Astrocyte (in vitro differentiated cells and primary cell): ENCODE data around the gene RAD51B. TPM values are rescaled to one million over a fixed set of nuclear protein-coding genes. Genes with fewer than 3 reads are reported as not detected.

Experiments used
- DNase-seq: peaks from one replicate; pipeline ENCODE4 v3.0.0-alpha.2; 2010; ENCODE audit warnings: low read depth
- FAIRE-seq: peaks from 2 replicates; lab custom pipeline; 2011; peaks lifted over from hg19 to GRCh38; lab: Jason Lieb, UNC
- H2AFZ ChIP-seq: 2 replicates; pipeline ENCODE4 v1.6.0; 2012; ENCODE audit warnings: low read depth, low read length, inconsistent platforms
- H3K27ac ChIP-seq: 2 replicates; pipeline ENCODE4 v1.5.1; 2011; ENCODE audit warnings: low read depth, low read length, inconsistent platforms
- H3K27me3 ChIP-seq: 2 replicates; pipeline ENCODE4 v1.6.0; 2011; ENCODE audit warnings: low read length, inconsistent platforms; ENCODE audit not compliant: insufficient read depth
- H3K36me3 ChIP-seq: 2 replicates; pipeline ENCODE4 v1.5.1; 2011; ENCODE audit warnings: low read length, inconsistent platforms; ENCODE audit not compliant: insufficient read depth
- H3K4me1 ChIP-seq: 2 replicates; pipeline ENCODE4 v1.5.1; 2011; ENCODE audit warnings: low read length, inconsistent platforms; ENCODE audit not compliant: insufficient read depth
- H3K4me2 ChIP-seq: 2 replicates; pipeline ENCODE4 v1.6.0; 2012; ENCODE audit warnings: low read length, inconsistent platforms
- H3K4me3 ChIP-seq: 2 replicates; pipeline ENCODE4 v1.5.1; 2011; ENCODE audit warnings: low read depth, mild to moderate bottlenecking, low read length, inconsistent platforms; ENCODE audit not compliant: insufficient read depth
- H3K79me2 ChIP-seq: 2 replicates; pipeline ENCODE4 v1.6.0; 2012; ENCODE audit warnings: mild to moderate bottlenecking, low read length, inconsistent platforms; ENCODE audit not compliant: insufficient read depth
- H3K9ac ChIP-seq: 2 replicates; pipeline ENCODE4 v1.6.0; 2012; ENCODE audit warnings: mild to moderate bottlenecking, low read length, inconsistent platforms
- H3K9me3 ChIP-seq: 2 replicates; pipeline ENCODE4 v1.5.1; 2012; ENCODE audit warnings: low read depth, mild to moderate bottlenecking, low read length, inconsistent platforms; ENCODE audit not compliant: insufficient read depth
- H4K20me1 ChIP-seq: 2 replicates; pipeline ENCODE4 v1.6.0; 2012; ENCODE audit warnings: low read length, inconsistent platforms; ENCODE audit not compliant: insufficient read depth
- H3K27ac Mint-ChIP-seq: one replicate; pipeline ENCODE4 v1.8.0; 2021; ENCODE audit warnings: mild to moderate bottlenecking, mixed read lengths; ENCODE audit not compliant: unreplicated experiment
- H3K27me3 Mint-ChIP-seq: one replicate; pipeline ENCODE4 v1.8.0; 2021; ENCODE audit warnings: low read depth, mixed read lengths; ENCODE audit not compliant: unreplicated experiment
- H3K36me3 Mint-ChIP-seq: one replicate; pipeline ENCODE4 v1.8.0; 2021; ENCODE audit warnings: low read depth, mixed read lengths; ENCODE audit not compliant: unreplicated experiment
- H3K4me1 Mint-ChIP-seq: one replicate; pipeline ENCODE4 v1.8.0; 2021; ENCODE audit warnings: low read depth, mixed read lengths; ENCODE audit not compliant: unreplicated experiment
- H3K4me3 Mint-ChIP-seq: one replicate; pipeline ENCODE4 v1.8.0; 2021; ENCODE audit warnings: mild to moderate bottlenecking, moderate library complexity, mixed read lengths; ENCODE audit not compliant: unreplicated experiment
- H3K9me3 Mint-ChIP-seq: one replicate; pipeline ENCODE4 v1.8.0; 2021; ENCODE audit warnings: mild to moderate bottlenecking, mixed read lengths; ENCODE audit not compliant: unreplicated experiment
- CTCF ChIP-seq: IDR thresholded peaks from 2 replicates; pipeline ENCODE4 v1.5.1; 2011; ENCODE audit warnings: low read depth, mild to moderate bottlenecking, inconsistent platforms, low read length, moderate library complexity; ENCODE audit not compliant: insufficient read depth
- EZH2 ChIP-seq: IDR thresholded peaks from 2 replicates; pipeline ENCODE4 v1.6.1; 2012; ENCODE audit warnings: mild to moderate bottlenecking, low read length, inconsistent platforms; ENCODE audit not compliant: insufficient read depth
- total RNA-seq: library from RNA; stranded (reverse); gene quantifications from 2 replicates; pipeline ENCODE4 v1.2.1, GENCODE V29; 2021

The RAD51B gene
- total RNA-seq, 1 donor from 2014 or later: 10.8 TPM

DNA sequence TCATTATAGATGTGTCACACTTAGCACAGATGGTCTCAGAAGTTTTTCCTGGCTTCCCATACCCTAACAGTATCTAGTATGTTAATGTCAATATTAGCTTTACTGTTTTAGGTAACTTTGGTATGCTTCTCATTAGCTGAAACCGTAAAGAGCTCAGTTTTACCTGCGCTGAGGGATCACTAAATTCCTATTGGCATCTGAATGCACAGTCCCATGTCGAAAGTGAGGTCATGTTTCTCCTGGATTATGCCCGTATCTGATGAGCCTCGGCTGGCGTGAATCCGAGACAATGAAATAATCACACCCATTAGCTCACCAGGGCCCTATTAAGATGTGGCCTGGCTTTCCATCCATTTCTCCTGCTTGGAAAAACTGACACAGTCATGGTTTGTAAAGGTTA lies 555.1 kb downstream of the RAD51B start:
- Mint-ChIP-seq H3K27me3 (no peaks in the 10 kb centered on the region), H3K4me1 (peaks cover 14% of the 10 kb centered on the region), H3K4me3 (no peak overlapping the region), H3K36me3 (no peaks in the 10 kb centered on the region), H3K9me3 (no peaks in the 10 kb centered on the region), H3K27ac (no peak overlapping the region)
- no peak overlapping the region for H2AFZ ChIP-seq
- no peak for DNase-seq
- peaks cover 3% of the 10 kb centered on the region for H3K4me1 ChIP-seq
- no peak for FAIRE-seq
- H3K4me2 ChIP-seq: no peak overlapping the region
- no peaks in the 10 kb centered on the region for H3K79me2 ChIP-seq
- TF ChIP-seq EZH2 (no peak), CTCF (no peak)
- no peaks in the 10 kb centered on the region for H3K9me3 ChIP-seq
- no peaks in the 10 kb centered on the region for H3K27me3 ChIP-seq
- no peaks in the 10 kb centered on the region for H4K20me1 ChIP-seq
- no peak overlapping the region for H3K27ac ChIP-seq
- no peaks in the 10 kb centered on the region for H3K36me3 ChIP-seq
- no peak overlapping the region for H3K9ac ChIP-seq
- no peak overlapping the region for H3K4me3 ChIP-seq

GRCh38 chr14:68375376-68375775 lies 555.8 kb downstream of the RAD51B start:
- H4K20me1 ChIP-seq: no peaks in the 10 kb centered on the region
- no peaks in the 10 kb centered on the region for H3K9me3 ChIP-seq
- H3K4me1 ChIP-seq: peaks cover 8% of the 10 kb centered on the region
- no peaks in the 10 kb centered on the region for H3K27me3 ChIP-seq
- H3K4me3 ChIP-seq: no peak overlapping the region
- no peaks in the 10 kb centered on the region for H3K79me2 ChIP-seq
- Mint-ChIP-seq H3K4me1 (peaks cover 15% of the 10 kb centered on the region), H3K27me3 (no peaks in the 10 kb centered on the region), H3K9me3 (no peaks in the 10 kb centered on the region), H3K4me3 (no peak overlapping the region), H3K27ac (no peak overlapping the region), H3K36me3 (no peaks in the 10 kb centered on the region)
- H3K9ac ChIP-seq: no peak overlapping the region
- no peak for TF ChIP-seq EZH2
- TF ChIP-seq CTCF: no peak
- DNase-seq (no peak), FAIRE-seq (no peak)
- H3K27ac ChIP-seq: no peak overlapping the region
- H2AFZ ChIP-seq: no peak overlapping the region
- no peak overlapping the region for H3K4me2 ChIP-seq
- no peaks in the 10 kb centered on the region for H3K36me3 ChIP-seq

- Mint-ChIP-seq H3K4me1 (peaks cover 22% of the 10 kb centered on the region), H3K4me3 (no peak overlapping the region), H3K9me3 (no peaks in the 10 kb centered on the region), H3K36me3 (no peaks in the 10 kb centered on the region), H3K27me3 (no peaks in the 10 kb centered on the region), H3K27ac (no peak overlapping the region)
- FAIRE-seq: no peak
- H3K4me3 ChIP-seq: no peak overlapping the region
- H3K4me1 ChIP-seq: peaks cover 16% of the 10 kb centered on the region
- no peaks in the 10 kb centered on the region for H3K79me2 ChIP-seq
- no peaks in the 10 kb centered on the region for H3K36me3 ChIP-seq
- H4K20me1 ChIP-seq: no peaks in the 10 kb centered on the region
- no peak overlapping the region for H3K27ac ChIP-seq
- no peaks in the 10 kb centered on the region for H3K9me3 ChIP-seq
- H2AFZ ChIP-seq: no peak overlapping the region
- DNase-seq: peak; percentile 68
- TF ChIP-seq CTCF: no peak
- no peak for TF ChIP-seq EZH2
- H3K9ac ChIP-seq: no peak overlapping the region
- no peaks in the 10 kb centered on the region for H3K27me3 ChIP-seq
- H3K4me2 ChIP-seq: no peak overlapping the region
These were observed 556.6 kb downstream of the RAD51B start for GRCh38 chr14:68376067-68376779.
